ENCODE results near the gene NRIP1. TPM values are rescaled to one million over a fixed set of nuclear protein-coding genes. Genes with fewer than 3 reads are reported as not detected.

NRIP1 gene
- polyA plus RNA-seq, 3 donors from 2014 or later, result 21.5 to 25.1 (median 24.4) TPM

- Mint-ChIP-seq H3K27ac (no peak overlapping the region), H3K4me1 (peaks cover 2 to 9% of the 10 kb centered on the region in 2 donors), H3K9me3 (peaks cover 0 to 2% (median 0%) of the 10 kb centered on the region in 6 donors), H3K4me3 (no peak overlapping the region), H3K27me3 (ENCODE audit: low read depth in 3 of 3) (peaks cover 0 to 3% (median 0%) of the 10 kb centered on the region in 3 donors), H3K36me3 (no peaks in the 10 kb centered on the region)
- no peak for DNase-seq
These were observed 147.0 kb downstream of the NRIP1 start for GRCh38 chr21:14917762-14918161.

GRCh38 chr21:14916676-14917141 lies 148.1 kb downstream of the NRIP1 start:
- H3K27me3 Mint-ChIP-seq (ENCODE audit: low read depth in 3 of 3), result peaks cover 0 to 1% (median 0%) of the 10 kb centered on the region in 3 donors
- H3K27ac Mint-ChIP-seq, result no peak overlapping the region
- H3K9me3 Mint-ChIP-seq, result peaks cover 0 to 2% (median 0%) of the 10 kb centered on the region in 6 donors
- DNase-seq, result no peak
- H3K36me3 Mint-ChIP-seq, result no peaks in the 10 kb centered on the region
- H3K4me3 Mint-ChIP-seq, result no peak overlapping the region
- peaks cover 2 to 9% of the 10 kb centered on the region in 2 donors for H3K4me1 Mint-ChIP-seq

- Mint-ChIP-seq H3K9me3 (peaks cover 0 to 5% (median 2%) of the 10 kb centered on the region in 6 donors), H3K27ac (no peak overlapping the region), H3K27me3 (ENCODE audit: low read depth in 3 of 3) (peaks cover 0 to 1% (median 0%) of the 10 kb centered on the region in 3 donors), H3K36me3 (no peaks in the 10 kb centered on the region), H3K4me1 (peaks cover 2 to 9% of the 10 kb centered on the region in 2 donors), H3K4me3 (no peak overlapping the region)
- no peak for DNase-seq
These were observed 151.2 kb downstream of the NRIP1 start for GRCh38 chr21:14913638-14914037.

- Mint-ChIP-seq H3K9me3 (peaks cover 0 to 5% (median 2%) of the 10 kb centered on the region in 6 donors), H3K36me3 (no peaks in the 10 kb centered on the region)
These were observed 153.4 kb downstream of the NRIP1 start for GRCh38 chr21:14911351-14911750.

More at GRCh38 chr21:14911351-14911750, 153.4 kb downstream of the NRIP1 start:
- no peak overlapping the region for H3K4me3 Mint-ChIP-seq
- DNase-seq, result no peak
- peaks cover 2 to 9% of the 10 kb centered on the region in 2 donors for H3K4me1 Mint-ChIP-seq
- H3K27me3 Mint-ChIP-seq (ENCODE audit: low read depth in 3 of 3), result peaks cover 0 to 3% (median 0%) of the 10 kb centered on the region in 3 donors
- H3K27ac Mint-ChIP-seq, result no peak overlapping the region
